ENCODE results near the gene KIF11.

Gene KIF11

DNA sequence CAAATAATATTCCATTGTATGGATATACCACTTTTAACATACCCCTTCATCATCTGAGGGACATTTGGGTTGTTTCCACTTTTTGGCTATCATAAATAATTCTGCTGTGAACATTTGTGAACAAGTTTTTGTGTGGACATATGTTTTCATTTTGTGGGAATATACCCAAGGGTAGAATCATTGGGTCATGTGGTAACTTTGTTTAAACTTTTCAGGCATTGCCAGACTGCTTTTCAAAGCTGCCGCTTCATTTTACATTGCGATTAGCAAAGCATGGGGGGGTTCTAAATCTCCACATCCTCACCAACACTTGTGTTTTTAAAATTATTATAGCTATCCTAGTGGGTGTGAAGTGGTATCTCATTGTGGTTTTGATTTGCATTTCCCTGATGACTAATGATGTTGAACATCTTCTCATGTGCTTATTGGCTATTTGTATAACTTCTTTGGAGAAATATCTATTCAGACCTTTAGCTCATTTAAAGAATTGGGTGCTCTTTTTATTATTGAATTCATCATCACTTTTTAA lies 88.4 kb downstream of the KIF11 start:
- Histone ChIP-seq H3K9me3 (ENCODE audit: insufficient read depth, low read depth, low read length) (peaks cover 5% of the 10 kb centered on the region; the same call in 1 of the 2 replicates), H3K9ac (ENCODE audit: low read depth, low read length) (no peak overlapping the region), H3K4me3 (ENCODE audit: low read length) (no peak overlapping the region), H3K4me1 (ENCODE audit: insufficient read depth, low read length) (no peaks in the 10 kb centered on the region), H3K36me3 (ENCODE audit: insufficient read depth, low read length) (no peaks in the 10 kb centered on the region), H3K27me3 (ENCODE audit: insufficient read depth, low read length) (peaks cover 4% of the 10 kb centered on the region), H3K27ac (ENCODE audit: low read depth, low read length) (no peak overlapping the region)
- whole genome bisulfite sequencing, result 100% methylated on average over 1 of the region's 2 CpGs

GRCh38 chr10:92688573-92688926 lies 95.6 kb downstream of the KIF11 start:
- Histone ChIP-seq H3K27me3 (ENCODE audit: insufficient read depth, low read length) (peaks cover 72% of the 10 kb centered on the region), H3K4me1 (ENCODE audit: insufficient read depth, low read length) (peaks cover 23% of the 10 kb centered on the region), H3K4me3 (ENCODE audit: low read length) (peak overlapping the region; percentile 49), H3K9ac (ENCODE audit: low read depth, low read length) (no peak overlapping the region), H3K36me3 (ENCODE audit: insufficient read depth, low read length) (no peaks in the 10 kb centered on the region), H3K27ac (ENCODE audit: low read depth, low read length) (no peak overlapping the region), H3K9me3 (ENCODE audit: insufficient read depth, low read depth, low read length) (no peaks in the 10 kb centered on the region)
- 59% methylated on average over 5 of the region's 5 CpGs for WGBS

DNA sequence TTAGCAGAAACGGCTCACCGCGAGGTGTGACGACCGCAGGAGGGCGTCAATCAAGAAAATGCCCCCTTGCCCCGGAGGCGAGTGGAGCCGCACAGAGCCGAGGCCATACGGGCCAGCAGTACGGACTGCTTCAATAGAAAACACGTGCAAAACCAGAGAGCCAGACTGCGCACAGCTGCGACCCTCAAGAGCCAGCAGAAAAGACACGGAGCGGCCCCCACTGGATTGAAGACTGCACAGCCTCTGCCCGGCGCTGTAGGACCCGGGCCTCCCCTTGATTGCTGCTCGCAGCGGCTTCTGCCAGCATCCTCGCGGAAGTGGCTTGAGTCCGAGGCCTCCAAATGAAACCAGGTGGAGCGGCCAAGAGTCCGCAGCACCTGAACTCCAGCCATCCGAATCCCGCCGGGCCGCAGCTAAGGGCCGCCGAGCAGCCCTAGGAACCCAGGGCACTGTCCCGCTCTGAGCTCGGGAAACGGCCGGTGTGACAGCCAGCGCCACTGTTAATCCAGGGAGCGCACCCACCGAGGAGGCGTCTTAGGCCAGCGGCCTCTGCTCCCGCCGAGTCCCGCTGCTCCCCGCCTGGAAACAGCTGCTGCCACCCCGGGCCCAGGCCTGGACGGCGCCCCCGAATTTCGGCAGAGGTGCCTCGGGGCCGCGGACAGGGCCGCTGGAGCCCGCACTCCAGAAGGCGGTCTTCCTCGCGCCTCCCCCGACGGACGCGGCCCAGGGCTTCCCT lies 96.2 kb downstream of the KIF11 start:
- H3K27me3 ChIP-seq (ENCODE audit: insufficient read depth, low read length), result peaks cover 78% of the 10 kb centered on the region
- no peak overlapping the region for H3K9ac ChIP-seq (ENCODE audit: low read depth, low read length)
- H3K9me3 ChIP-seq (ENCODE audit: insufficient read depth, low read depth, low read length), result no peaks in the 10 kb centered on the region
- H3K4me1 ChIP-seq (ENCODE audit: insufficient read depth, low read length), result peaks cover 26% of the 10 kb centered on the region
- no peak overlapping the region for H3K27ac ChIP-seq (ENCODE audit: low read depth, low read length)
- H3K4me3 ChIP-seq (ENCODE audit: low read length), result peak overlapping the region; percentile 49
- no peaks in the 10 kb centered on the region for H3K36me3 ChIP-seq (ENCODE audit: insufficient read depth, low read length)
- 1% methylated on average over 63 of the region's 63 CpGs for WGBS

DNA sequence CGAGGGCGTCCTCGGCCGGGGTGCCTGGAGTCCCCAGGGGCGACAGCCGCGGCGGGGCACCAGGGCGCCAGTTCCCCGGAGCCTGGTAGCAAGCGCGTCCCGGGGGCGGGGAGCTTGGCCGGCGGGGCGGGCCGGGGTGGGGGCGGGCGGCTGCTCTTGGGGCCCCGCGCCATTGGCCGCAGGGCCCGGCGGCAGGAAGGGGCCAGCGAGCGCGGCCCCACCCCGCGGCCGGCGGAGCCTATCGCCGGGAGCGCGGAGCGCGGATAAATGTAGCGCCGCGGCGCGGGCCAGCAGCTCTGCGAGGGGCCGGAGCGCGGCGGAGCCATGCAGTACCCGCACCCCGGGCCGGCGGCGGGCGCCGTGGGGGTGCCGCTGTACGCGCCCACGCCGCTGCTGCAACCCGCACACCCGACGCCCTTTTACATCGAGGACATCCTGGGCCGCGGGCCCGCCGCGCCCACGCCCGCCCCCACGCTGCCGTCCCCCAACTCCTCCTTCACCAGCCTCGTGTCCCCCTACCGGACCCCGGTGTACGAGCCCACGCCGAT lies 96.8 kb downstream of the KIF11 start, which contains the start of gene HHEX:
Gene HHEX, plus strand, starts transcription at position 293 of the 548 bp plus-strand sequence. Its CDS starts 32 bp downstream, at position 325.
- H3K9ac ChIP-seq (ENCODE audit: low read depth, low read length), result no peak within 1 kb of the TSS; the same call in 1 of the 2 replicates
- H3K4me3 ChIP-seq (ENCODE audit: low read length), result peak within 1 kb of the TSS; percentile 49
- H3K27ac ChIP-seq (ENCODE audit: low read depth, low read length), result no peak within 1 kb of the TSS; the same call in 1 of the 2 replicates
- H3K4me1 ChIP-seq (ENCODE audit: insufficient read depth, low read length), result peaks cover 30% of the 10 kb centered on the region
- peaks cover 84% of the 10 kb centered on the region for H3K27me3 ChIP-seq (ENCODE audit: insufficient read depth, low read length)
- under 1% methylated on average over 79 of the region's 79 CpGs for WGBS
- H3K9me3 ChIP-seq (ENCODE audit: insufficient read depth, low read depth, low read length), result no peaks in the 10 kb centered on the region
- no peaks in the 10 kb centered on the region for H3K36me3 ChIP-seq (ENCODE audit: insufficient read depth, low read length)

- H3K27ac ChIP-seq (ENCODE audit: low read depth, low read length), result no peak overlapping the region
- peaks cover 90% of the 10 kb centered on the region for H3K27me3 ChIP-seq (ENCODE audit: insufficient read depth, low read length)
- peak overlapping the region; percentile 47 for H3K4me3 ChIP-seq (ENCODE audit: low read length)
- no peaks in the 10 kb centered on the region for H3K9me3 ChIP-seq (ENCODE audit: insufficient read depth, low read depth, low read length)
- no peak overlapping the region; the same call in 1 of the 2 replicates for H3K9ac ChIP-seq (ENCODE audit: low read depth, low read length)
- peaks cover 35% of the 10 kb centered on the region for H3K4me1 ChIP-seq (ENCODE audit: insufficient read depth, low read length)
- H3K36me3 ChIP-seq (ENCODE audit: insufficient read depth, low read length), result no peaks in the 10 kb centered on the region
- WGBS, result under 1% methylated on average over 73 of the region's 73 CpGs
Observed at GRCh38 chr10:92690211-92690914, 97.4 kb downstream of the KIF11 start.

DNA sequence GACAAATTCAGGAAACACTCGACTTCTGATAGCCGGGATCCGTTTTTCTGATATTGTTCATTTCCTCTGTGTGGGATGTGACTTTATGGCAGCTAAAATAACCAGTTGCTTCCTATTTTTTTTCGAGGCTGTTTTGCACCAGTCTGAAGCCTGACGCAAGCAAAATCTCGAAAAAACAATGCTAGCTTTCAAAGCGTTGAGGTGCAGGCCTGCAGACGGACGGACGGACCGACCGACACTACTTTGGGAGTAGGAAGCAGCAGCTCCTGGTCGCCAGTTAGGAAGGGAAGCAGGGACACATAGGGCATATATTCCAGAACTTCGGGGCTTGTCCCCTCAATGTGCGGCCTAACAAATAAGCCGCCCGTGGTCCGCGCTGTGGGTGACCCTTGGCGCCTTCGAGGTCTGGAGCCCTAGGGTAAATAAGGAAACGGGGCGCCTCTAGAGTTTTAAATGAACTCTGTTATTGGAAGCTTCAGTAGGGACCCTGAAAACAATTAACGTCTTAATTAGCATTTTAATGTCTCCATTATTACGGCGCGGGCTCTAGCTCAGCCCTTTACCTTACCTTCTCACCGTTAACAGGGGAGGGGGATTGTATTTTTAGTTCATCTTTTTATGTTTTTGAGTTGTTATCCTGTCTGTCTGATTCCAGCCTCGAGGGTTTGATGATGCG lies 98.1 kb downstream of the KIF11 start:
- Histone ChIP-seq H3K4me1 (ENCODE audit: insufficient read depth, low read length) (peaks cover 36% of the 10 kb centered on the region), H3K27me3 (ENCODE audit: insufficient read depth, low read length) (peaks cover 96% of the 10 kb centered on the region)
- WGBS, result 2% methylated on average over 26 of the region's 30 CpGs

GRCh38 chr10:92691591-92692079 lies 98.7 kb downstream of the KIF11 start:
- Histone ChIP-seq H3K9ac (ENCODE audit: low read depth, low read length) (no peak overlapping the region; the same call in 1 of the 2 replicates), H3K27ac (ENCODE audit: low read depth, low read length) (no peak overlapping the region), H3K4me1 (ENCODE audit: insufficient read depth, low read length) (peaks cover 36% of the 10 kb centered on the region), H3K4me3 (ENCODE audit: low read length) (peak overlapping the region; percentile 47), H3K27me3 (ENCODE audit: insufficient read depth, low read length) (peaks cover 97% of the 10 kb centered on the region), H3K36me3 (ENCODE audit: insufficient read depth, low read length) (no peaks in the 10 kb centered on the region), H3K9me3 (ENCODE audit: insufficient read depth, low read depth, low read length) (no peaks in the 10 kb centered on the region)
- 1% methylated on average over 35 of the region's 35 CpGs for WGBS

More for the DNA sequence above, 98.1 kb downstream of the KIF11 start:
- Histone ChIP-seq H3K36me3 (ENCODE audit: insufficient read depth, low read length) (no peaks in the 10 kb centered on the region), H3K4me3 (ENCODE audit: low read length) (peak overlapping the region; percentile 47), H3K27ac (ENCODE audit: low read depth, low read length) (no peak overlapping the region; the same call in 1 of the 2 replicates), H3K9ac (ENCODE audit: low read depth, low read length) (no peak overlapping the region; the same call in 1 of the 2 replicates), H3K9me3 (ENCODE audit: insufficient read depth, low read depth, low read length) (no peaks in the 10 kb centered on the region)

DNA sequence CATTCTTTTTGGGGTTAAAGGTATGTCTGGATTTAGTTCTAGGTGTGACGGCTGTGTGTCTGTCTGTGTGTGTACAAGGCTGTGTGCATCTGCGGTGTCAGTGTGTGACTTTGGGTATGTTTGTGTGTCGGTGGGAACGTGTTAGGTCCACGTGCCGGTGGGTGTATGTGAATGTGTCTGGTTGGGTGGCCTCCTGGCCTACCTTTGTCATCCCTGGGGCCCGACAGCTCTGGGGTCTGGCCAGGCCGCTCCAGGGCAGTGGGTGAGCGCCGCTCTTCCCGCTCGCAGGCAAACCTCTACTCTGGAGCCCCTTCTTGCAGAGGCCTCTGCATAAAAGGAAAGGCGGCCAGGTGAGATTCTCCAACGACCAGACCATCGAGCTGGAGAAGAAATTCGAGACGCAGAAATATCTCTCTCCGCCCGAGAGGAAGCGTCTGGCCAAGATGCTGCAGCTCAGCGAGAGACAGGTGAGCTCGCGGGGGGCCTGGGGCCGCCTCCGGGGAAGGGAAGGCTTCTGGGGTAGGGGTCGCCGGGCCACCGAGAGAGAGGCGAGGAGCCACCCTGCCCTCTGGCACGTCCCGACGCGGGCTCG lies 99.2 kb downstream of the KIF11 start:
- Histone ChIP-seq H3K27ac (ENCODE audit: low read depth, low read length) (no peak overlapping the region), H3K4me1 (ENCODE audit: insufficient read depth, low read length) (peaks cover 36% of the 10 kb centered on the region), H3K9ac (ENCODE audit: low read depth, low read length) (no peak overlapping the region; the same call in 1 of the 2 replicates), H3K27me3 (ENCODE audit: insufficient read depth, low read length) (peaks cover 97% of the 10 kb centered on the region), H3K36me3 (ENCODE audit: insufficient read depth, low read length) (no peaks in the 10 kb centered on the region), H3K4me3 (ENCODE audit: low read length) (peak overlapping the region; percentile 47), H3K9me3 (ENCODE audit: insufficient read depth, low read depth, low read length) (no peaks in the 10 kb centered on the region)
- WGBS, result 2% methylated on average over 34 of the region's 34 CpGs

DNA sequence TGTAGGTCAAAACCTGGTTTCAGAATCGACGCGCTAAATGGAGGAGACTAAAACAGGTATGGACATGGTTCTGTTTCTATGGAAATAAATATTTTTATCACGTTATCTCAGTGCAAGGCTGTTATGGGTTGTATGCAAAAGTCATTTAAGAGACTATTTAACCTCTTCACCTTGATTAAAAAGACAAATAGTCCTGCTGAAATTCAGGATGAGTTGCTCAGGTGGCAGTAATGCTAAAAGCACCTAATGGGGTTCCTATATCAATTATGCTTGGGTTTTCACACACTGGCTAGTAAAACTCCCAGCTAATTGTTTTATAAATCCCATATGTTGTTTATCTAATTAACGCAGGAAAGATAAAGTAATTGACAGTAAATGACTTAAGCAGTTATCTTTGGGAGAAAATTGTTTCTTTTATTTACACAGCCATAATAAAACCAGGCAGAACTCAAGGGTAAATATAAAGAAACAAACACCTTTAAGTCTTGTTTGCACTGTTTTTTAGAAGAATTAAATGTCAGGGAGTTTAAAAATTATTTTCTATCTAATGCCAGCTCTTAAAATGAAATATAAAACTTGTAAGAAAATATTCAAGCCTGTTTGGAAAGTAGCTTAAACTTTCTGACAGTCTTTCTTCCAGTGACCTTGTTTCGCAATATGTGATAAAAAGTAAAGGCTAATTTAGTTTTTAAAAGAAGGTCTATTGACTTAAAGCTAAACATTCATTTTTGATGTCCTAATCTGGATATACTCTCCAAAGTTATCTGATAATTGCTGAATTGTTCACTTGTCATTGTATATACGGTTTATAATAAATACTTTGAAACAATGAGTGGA lies 100.0 kb downstream of the KIF11 start:
- WGBS, result 23% methylated on average over 5 of the region's 7 CpGs
- Histone ChIP-seq H3K27ac (ENCODE audit: low read depth, low read length) (no peak overlapping the region), H3K36me3 (ENCODE audit: insufficient read depth, low read length) (no peaks in the 10 kb centered on the region), H3K4me1 (ENCODE audit: insufficient read depth, low read length) (peaks cover 36% of the 10 kb centered on the region), H3K9ac (ENCODE audit: low read depth, low read length) (no peak overlapping the region), H3K4me3 (ENCODE audit: low read length) (peak overlapping the region; percentile 47), H3K9me3 (ENCODE audit: insufficient read depth, low read depth, low read length) (no peaks in the 10 kb centered on the region), H3K27me3 (ENCODE audit: insufficient read depth, low read length) (peaks cover 99% of the 10 kb centered on the region)

- H3K9me3 ChIP-seq (ENCODE audit: insufficient read depth, low read depth, low read length), result no peaks in the 10 kb centered on the region
- WGBS, result no CpG with 5 or more reads among the region's 1 CpG
- no peaks in the 10 kb centered on the region for H3K36me3 ChIP-seq (ENCODE audit: insufficient read depth, low read length)
- H3K27me3 ChIP-seq (ENCODE audit: insufficient read depth, low read length), result peaks cover 99% of the 10 kb centered on the region
- H3K9ac ChIP-seq (ENCODE audit: low read depth, low read length), result no peak overlapping the region
- H3K4me3 ChIP-seq (ENCODE audit: low read length), result no peak overlapping the region
- H3K27ac ChIP-seq (ENCODE audit: low read depth, low read length), result no peak overlapping the region
- peaks cover 36% of the 10 kb centered on the region for H3K4me1 ChIP-seq (ENCODE audit: insufficient read depth, low read length)
Observed at GRCh38 chr10:92693534-92693893, 100.6 kb downstream of the KIF11 start.

All from HUES64 (cell line).